Thoracic aorta (tissue), 2 donors: Measurements from ENCODE around the gene NPRL2. TPM values are rescaled to one million over a fixed set of nuclear protein-coding genes. Genes with fewer than 3 reads are reported as not detected.

Experiments used
- ATAC-seq: fragments of 150-250 bp; one replicate; pipeline ENCODE4 v1.8.0; 2017; ENCODE audit warnings: low read depth; ENCODE audit not compliant: insufficient number of reproducible peaks, low FRiP score
- DNase-seq: peaks from one replicate; pipeline ENCODE4 v3.0.0-alpha.2; 2020; ENCODE audit warnings: low spot score
- H3K27ac ChIP-seq, 2 donors: fragments of 200-600 bp; sonication (generic); 1 replicate in 1 of 2; 2 replicates in 1 of 2; pipeline ENCODE4 v1.5.1; 2016; ENCODE audit warnings: mild to moderate bottlenecking in 2 of 2, moderate library complexity in 2 of 2
- H3K27me3 ChIP-seq: fragments of 200-600 bp; sonication (generic); replicated peaks from 2 replicates; pipeline ENCODE4 v1.6.0; 2016; ENCODE audit warnings: mild to moderate bottlenecking; ENCODE audit not compliant: insufficient read depth
- H3K36me3 ChIP-seq: fragments of 200-600 bp; sonication (generic); one replicate; pipeline ENCODE4 v1.5.1; 2016
- H3K4me1 ChIP-seq, 2 donors: fragments of 200-600 bp; sonication (generic); 1 replicate in 1 of 2; 2 replicates in 1 of 2; pipeline versions ENCODE4 v1.5.1 to v1.6.0; 2016; ENCODE audit warnings: low read depth in 2 of 2, mild to moderate bottlenecking in 1 of 2; ENCODE audit not compliant: control insufficient read depth in 1 of 2
- H3K4me3 ChIP-seq: fragments of 200-600 bp; sonication (generic); 2 replicates; pipeline ENCODE4 v1.5.1; 2016; ENCODE audit warnings: mild to moderate bottlenecking
- H3K9me3 ChIP-seq: fragments of 200-600 bp; sonication (generic); 2 replicates; pipeline ENCODE4 v1.5.1; 2016
- total RNA-seq, 2 donors: library from RNA; depleted of rRNA; stranded (reverse); fragments of >200 nt; gene quantifications; one replicate each; pipeline versions ENCODE4 v1.1.0 to v1.2.3, GENCODE V29; 2016
- TF ChIP-seq, protein P1 (sequence below): fragments of 200-600 bp; sonication (generic); IDR thresholded peaks from one replicate; pipeline ENCODE4 v1.5.1; 2019; ENCODE audit warnings: antibody characterized with exemption

NPRL2 gene
- total RNA-seq, 2 donors from 2014 or later, result 15.4 to 21.0 TPM

GRCh38 chr3:50383750-50384149 lies 33.2 kb upstream of the NPRL2 start:
- H3K9me3 ChIP-seq, result no peaks in the 10 kb centered on the region
- no peaks in the 10 kb centered on the region for H3K36me3 ChIP-seq
- no peak for ATAC-seq
- H3K4me1 ChIP-seq, result peaks cover 4 to 21% of the 10 kb centered on the region in 2 donors
- peak overlapping the region in 1 of 2 donors; percentile 72 for H3K27ac ChIP-seq
- DNase-seq, result no peak
- TF ChIP-seq, protein P1, sequence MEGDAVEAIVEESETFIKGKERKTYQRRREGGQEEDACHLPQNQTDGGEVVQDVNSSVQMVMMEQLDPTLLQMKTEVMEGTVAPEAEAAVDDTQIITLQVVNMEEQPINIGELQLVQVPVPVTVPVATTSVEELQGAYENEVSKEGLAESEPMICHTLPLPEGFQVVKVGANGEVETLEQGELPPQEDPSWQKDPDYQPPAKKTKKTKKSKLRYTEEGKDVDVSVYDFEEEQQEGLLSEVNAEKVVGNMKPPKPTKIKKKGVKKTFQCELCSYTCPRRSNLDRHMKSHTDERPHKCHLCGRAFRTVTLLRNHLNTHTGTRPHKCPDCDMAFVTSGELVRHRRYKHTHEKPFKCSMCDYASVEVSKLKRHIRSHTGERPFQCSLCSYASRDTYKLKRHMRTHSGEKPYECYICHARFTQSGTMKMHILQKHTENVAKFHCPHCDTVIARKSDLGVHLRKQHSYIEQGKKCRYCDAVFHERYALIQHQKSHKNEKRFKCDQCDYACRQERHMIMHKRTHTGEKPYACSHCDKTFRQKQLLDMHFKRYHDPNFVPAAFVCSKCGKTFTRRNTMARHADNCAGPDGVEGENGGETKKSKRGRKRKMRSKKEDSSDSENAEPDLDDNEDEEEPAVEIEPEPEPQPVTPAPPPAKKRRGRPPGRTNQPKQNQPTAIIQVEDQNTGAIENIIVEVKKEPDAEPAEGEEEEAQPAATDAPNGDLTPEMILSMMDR, result no peak
- no peak overlapping the region for H3K4me3 ChIP-seq
- no peaks in the 10 kb centered on the region for H3K27me3 ChIP-seq

GRCh38 chr3:50382722-50383121 lies 32.1 kb upstream of the NPRL2 start:
- Histone ChIP-seq H3K27ac (peak overlapping the region in 1 of 2 donors; percentile 72), H3K9me3 (no peaks in the 10 kb centered on the region), H3K4me1 (peaks cover 4 to 21% of the 10 kb centered on the region in 2 donors), H3K4me3 (no peak overlapping the region), H3K36me3 (no peaks in the 10 kb centered on the region), H3K27me3 (no peaks in the 10 kb centered on the region)
- ATAC-seq (no peak), DNase-seq (no peak)
- TF ChIP-seq, protein P1, result no peak

DNA sequence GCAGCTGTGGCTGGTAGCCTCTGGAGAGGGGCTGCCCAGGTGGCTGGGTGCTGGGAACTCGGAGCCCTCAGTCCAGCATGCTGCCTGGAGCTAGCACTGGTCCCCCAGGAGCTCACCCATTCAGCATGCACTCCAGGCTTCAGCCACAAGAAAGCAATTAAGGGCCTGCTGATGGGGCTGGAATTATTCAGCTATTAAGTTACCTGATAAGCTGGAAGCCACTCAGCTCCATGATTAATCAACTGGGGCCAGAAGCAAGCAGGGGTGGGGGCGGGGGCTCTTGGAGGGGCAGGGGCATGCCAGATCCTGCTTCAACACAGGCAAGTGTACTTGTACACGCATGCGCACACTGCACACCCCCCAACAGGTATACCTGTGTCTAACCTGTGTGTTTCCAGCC lies 30.8 kb upstream of the NPRL2 start:
- Histone ChIP-seq H3K4me3 (no peak overlapping the region), H3K9me3 (no peaks in the 10 kb centered on the region), H3K36me3 (no peaks in the 10 kb centered on the region), H3K4me1 (peaks cover 4 to 21% of the 10 kb centered on the region in 2 donors), H3K27ac (no peak overlapping the region), H3K27me3 (no peaks in the 10 kb centered on the region)
- DNase-seq (no peak), ATAC-seq (no peak)
- TF ChIP-seq, protein P1, result no peak

- Histone ChIP-seq H3K4me3 (no peak overlapping the region), H3K4me1 (peaks cover 4 to 21% of the 10 kb centered on the region in 2 donors), H3K27ac (no peak overlapping the region), H3K36me3 (no peaks in the 10 kb centered on the region), H3K27me3 (no peaks in the 10 kb centered on the region), H3K9me3 (no peaks in the 10 kb centered on the region)
- DNase-seq (no peak), ATAC-seq (no peak)
- TF ChIP-seq, protein P1, result no peak
Observed at GRCh38 chr3:50380405-50381085, 30.0 kb upstream of the NPRL2 start.

GRCh38 chr3:50378757-50379156 lies 28.2 kb upstream of the NPRL2 start:
- DNase-seq (no peak), ATAC-seq (no peak)
- Histone ChIP-seq H3K27ac (no peak overlapping the region), H3K9me3 (no peaks in the 10 kb centered on the region), H3K36me3 (no peaks in the 10 kb centered on the region), H3K4me3 (no peak overlapping the region), H3K4me1 (peaks cover 4 to 21% of the 10 kb centered on the region in 2 donors), H3K27me3 (no peaks in the 10 kb centered on the region)
- TF ChIP-seq, protein P1, result no peak
